Measurements from ENCODE around the gene SETBP1.

- no peak for TF ChIP-seq EP300 (IDR thresholded peaks at IDR 0.05)
- TF ChIP-seq, protein P1, sequence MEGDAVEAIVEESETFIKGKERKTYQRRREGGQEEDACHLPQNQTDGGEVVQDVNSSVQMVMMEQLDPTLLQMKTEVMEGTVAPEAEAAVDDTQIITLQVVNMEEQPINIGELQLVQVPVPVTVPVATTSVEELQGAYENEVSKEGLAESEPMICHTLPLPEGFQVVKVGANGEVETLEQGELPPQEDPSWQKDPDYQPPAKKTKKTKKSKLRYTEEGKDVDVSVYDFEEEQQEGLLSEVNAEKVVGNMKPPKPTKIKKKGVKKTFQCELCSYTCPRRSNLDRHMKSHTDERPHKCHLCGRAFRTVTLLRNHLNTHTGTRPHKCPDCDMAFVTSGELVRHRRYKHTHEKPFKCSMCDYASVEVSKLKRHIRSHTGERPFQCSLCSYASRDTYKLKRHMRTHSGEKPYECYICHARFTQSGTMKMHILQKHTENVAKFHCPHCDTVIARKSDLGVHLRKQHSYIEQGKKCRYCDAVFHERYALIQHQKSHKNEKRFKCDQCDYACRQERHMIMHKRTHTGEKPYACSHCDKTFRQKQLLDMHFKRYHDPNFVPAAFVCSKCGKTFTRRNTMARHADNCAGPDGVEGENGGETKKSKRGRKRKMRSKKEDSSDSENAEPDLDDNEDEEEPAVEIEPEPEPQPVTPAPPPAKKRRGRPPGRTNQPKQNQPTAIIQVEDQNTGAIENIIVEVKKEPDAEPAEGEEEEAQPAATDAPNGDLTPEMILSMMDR (IDR thresholded peaks at IDR 0.05) = no peak
- TF ChIP-seq POLR2AphosphoS5 (IDR thresholded peaks at IDR 0.05) = peak in 2 of 3 donors; percentile 16 to 45
- no peak for TF ChIP-seq POLR2A (IDR thresholded peaks at IDR 0.05)
Observed at GRCh38 chr18:44826418-44827259, 146.0 kb downstream of the SETBP1 start.

Measured in stomach (tissue), 4 donors.